Astrocyte (in vitro differentiated cells and primary cell): Measurements from ENCODE around the gene FBXL16. TPM values are rescaled to one million over a fixed set of nuclear protein-coding genes. Genes with fewer than 3 reads are reported as not detected.
A peak's percentile ranks its signal among the peaks of the same experiment; 100 is the strongest.

Experiments used
- DNase-seq: peaks from one replicate; pipeline ENCODE4 v3.0.0-alpha.2; 2010; ENCODE audit warnings: low read depth
- FAIRE-seq: peaks from 2 replicates; lab custom pipeline; 2011; peaks lifted over from hg19 to GRCh38; lab: Jason Lieb, UNC
- H2AFZ ChIP-seq: 2 replicates; pipeline ENCODE4 v1.6.0; 2012; ENCODE audit warnings: low read depth, low read length, inconsistent platforms
- H3K27ac ChIP-seq: 2 replicates; pipeline ENCODE4 v1.5.1; 2011; ENCODE audit warnings: low read depth, low read length, inconsistent platforms
- H3K27me3 ChIP-seq: 2 replicates; pipeline ENCODE4 v1.6.0; 2011; ENCODE audit warnings: low read length, inconsistent platforms; ENCODE audit not compliant: insufficient read depth
- H3K36me3 ChIP-seq: 2 replicates; pipeline ENCODE4 v1.5.1; 2011; ENCODE audit warnings: low read length, inconsistent platforms; ENCODE audit not compliant: insufficient read depth
- H3K4me1 ChIP-seq: 2 replicates; pipeline ENCODE4 v1.5.1; 2011; ENCODE audit warnings: low read length, inconsistent platforms; ENCODE audit not compliant: insufficient read depth
- H3K4me2 ChIP-seq: 2 replicates; pipeline ENCODE4 v1.6.0; 2012; ENCODE audit warnings: low read length, inconsistent platforms
- H3K4me3 ChIP-seq: 2 replicates; pipeline ENCODE4 v1.5.1; 2011; ENCODE audit warnings: low read depth, mild to moderate bottlenecking, low read length, inconsistent platforms; ENCODE audit not compliant: insufficient read depth
- H3K79me2 ChIP-seq: 2 replicates; pipeline ENCODE4 v1.6.0; 2012; ENCODE audit warnings: mild to moderate bottlenecking, low read length, inconsistent platforms; ENCODE audit not compliant: insufficient read depth
- H3K9ac ChIP-seq: 2 replicates; pipeline ENCODE4 v1.6.0; 2012; ENCODE audit warnings: mild to moderate bottlenecking, low read length, inconsistent platforms
- H3K9me3 ChIP-seq: 2 replicates; pipeline ENCODE4 v1.5.1; 2012; ENCODE audit warnings: low read depth, mild to moderate bottlenecking, low read length, inconsistent platforms; ENCODE audit not compliant: insufficient read depth
- H4K20me1 ChIP-seq: 2 replicates; pipeline ENCODE4 v1.6.0; 2012; ENCODE audit warnings: low read length, inconsistent platforms; ENCODE audit not compliant: insufficient read depth
- H3K27ac Mint-ChIP-seq: one replicate; pipeline ENCODE4 v1.8.0; 2021; ENCODE audit warnings: mild to moderate bottlenecking, mixed read lengths; ENCODE audit not compliant: unreplicated experiment
- H3K27me3 Mint-ChIP-seq: one replicate; pipeline ENCODE4 v1.8.0; 2021; ENCODE audit warnings: low read depth, mixed read lengths; ENCODE audit not compliant: unreplicated experiment
- H3K36me3 Mint-ChIP-seq: one replicate; pipeline ENCODE4 v1.8.0; 2021; ENCODE audit warnings: low read depth, mixed read lengths; ENCODE audit not compliant: unreplicated experiment
- H3K4me1 Mint-ChIP-seq: one replicate; pipeline ENCODE4 v1.8.0; 2021; ENCODE audit warnings: low read depth, mixed read lengths; ENCODE audit not compliant: unreplicated experiment
- H3K4me3 Mint-ChIP-seq: one replicate; pipeline ENCODE4 v1.8.0; 2021; ENCODE audit warnings: mild to moderate bottlenecking, moderate library complexity, mixed read lengths; ENCODE audit not compliant: unreplicated experiment
- H3K9me3 Mint-ChIP-seq: one replicate; pipeline ENCODE4 v1.8.0; 2021; ENCODE audit warnings: mild to moderate bottlenecking, mixed read lengths; ENCODE audit not compliant: unreplicated experiment
- EZH2 ChIP-seq: IDR thresholded peaks from 2 replicates; pipeline ENCODE4 v1.6.1; 2012; ENCODE audit warnings: mild to moderate bottlenecking, low read length, inconsistent platforms; ENCODE audit not compliant: insufficient read depth
- total RNA-seq: library from RNA; stranded (reverse); gene quantifications from 2 replicates; pipeline ENCODE4 v1.2.1, GENCODE V29; 2021
- TF ChIP-seq, protein P1 (sequence below): IDR thresholded peaks from 2 replicates; pipeline ENCODE4 v1.5.1; 2011; ENCODE audit warnings: low read depth, mild to moderate bottlenecking, inconsistent platforms, low read length, moderate library complexity; ENCODE audit not compliant: insufficient read depth

The FBXL16 gene
- total RNA-seq, 1 donor from 2014 or later: 5.2 TPM

DNA sequence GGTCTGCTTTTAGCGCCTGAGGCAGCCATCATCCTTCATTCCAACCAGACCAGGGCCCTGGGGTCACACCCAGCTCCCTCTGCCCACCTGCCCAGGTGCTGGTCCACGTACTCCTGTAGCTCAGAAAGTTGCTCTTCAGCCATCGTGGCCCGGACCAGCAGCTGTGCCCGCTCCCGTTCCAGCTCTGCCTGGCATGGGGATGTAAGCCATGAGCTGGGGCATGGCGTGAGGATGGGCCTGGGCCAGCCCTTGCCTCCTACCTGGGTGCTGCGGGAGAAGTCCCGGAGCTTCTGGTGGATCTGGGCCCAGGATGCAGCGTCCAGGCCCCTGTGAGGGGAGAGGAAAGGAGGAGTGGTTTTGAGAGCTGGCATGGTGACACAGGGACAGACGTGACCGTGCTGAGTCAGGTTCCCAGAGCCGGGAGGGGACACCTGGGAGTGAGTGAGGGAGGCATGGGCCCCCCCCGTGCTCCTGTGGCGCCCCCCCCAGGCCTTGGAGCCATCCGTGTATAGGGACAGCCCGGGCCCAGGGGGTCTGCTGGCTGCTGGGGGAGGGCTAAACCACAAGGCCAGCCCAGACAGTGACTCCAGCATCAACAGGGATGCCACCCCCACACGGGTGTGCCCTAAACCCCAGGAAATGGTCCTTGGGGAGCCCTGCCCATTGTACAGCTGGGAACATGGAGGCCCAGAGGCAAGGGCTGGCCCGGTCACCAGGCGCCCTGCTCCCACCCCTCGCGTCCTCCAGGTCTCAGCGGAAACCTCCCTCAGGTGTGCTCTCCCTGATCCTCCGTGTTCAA is 17.4 kb upstream of the FBXL16 start:
- Histone ChIP-seq H3K9me3 (no peaks in the 10 kb centered on the region), H2AFZ (no peak overlapping the region), H4K20me1 (peaks cover 30% of the 10 kb centered on the region), H3K36me3 (no peaks in the 10 kb centered on the region), H3K4me2 (no peak overlapping the region), H3K27me3 (no peaks in the 10 kb centered on the region), H3K9ac (no peak overlapping the region), H3K4me3 (no peak overlapping the region), H3K4me1 (peaks cover 27% of the 10 kb centered on the region), H3K79me2 (no peaks in the 10 kb centered on the region), H3K27ac (no peak overlapping the region)
- FAIRE-seq (no peak), DNase-seq (no peak)
- Mint-ChIP-seq H3K36me3 (no peaks in the 10 kb centered on the region), H3K9me3 (no peaks in the 10 kb centered on the region), H3K27ac (no peak overlapping the region), H3K4me3 (peak overlapping the region; percentile 50), H3K27me3 (no peaks in the 10 kb centered on the region), H3K4me1 (no peaks in the 10 kb centered on the region)
- TF ChIP-seq EZH2: no peak
- TF ChIP-seq, protein P1, sequence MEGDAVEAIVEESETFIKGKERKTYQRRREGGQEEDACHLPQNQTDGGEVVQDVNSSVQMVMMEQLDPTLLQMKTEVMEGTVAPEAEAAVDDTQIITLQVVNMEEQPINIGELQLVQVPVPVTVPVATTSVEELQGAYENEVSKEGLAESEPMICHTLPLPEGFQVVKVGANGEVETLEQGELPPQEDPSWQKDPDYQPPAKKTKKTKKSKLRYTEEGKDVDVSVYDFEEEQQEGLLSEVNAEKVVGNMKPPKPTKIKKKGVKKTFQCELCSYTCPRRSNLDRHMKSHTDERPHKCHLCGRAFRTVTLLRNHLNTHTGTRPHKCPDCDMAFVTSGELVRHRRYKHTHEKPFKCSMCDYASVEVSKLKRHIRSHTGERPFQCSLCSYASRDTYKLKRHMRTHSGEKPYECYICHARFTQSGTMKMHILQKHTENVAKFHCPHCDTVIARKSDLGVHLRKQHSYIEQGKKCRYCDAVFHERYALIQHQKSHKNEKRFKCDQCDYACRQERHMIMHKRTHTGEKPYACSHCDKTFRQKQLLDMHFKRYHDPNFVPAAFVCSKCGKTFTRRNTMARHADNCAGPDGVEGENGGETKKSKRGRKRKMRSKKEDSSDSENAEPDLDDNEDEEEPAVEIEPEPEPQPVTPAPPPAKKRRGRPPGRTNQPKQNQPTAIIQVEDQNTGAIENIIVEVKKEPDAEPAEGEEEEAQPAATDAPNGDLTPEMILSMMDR: no peak

DNA sequence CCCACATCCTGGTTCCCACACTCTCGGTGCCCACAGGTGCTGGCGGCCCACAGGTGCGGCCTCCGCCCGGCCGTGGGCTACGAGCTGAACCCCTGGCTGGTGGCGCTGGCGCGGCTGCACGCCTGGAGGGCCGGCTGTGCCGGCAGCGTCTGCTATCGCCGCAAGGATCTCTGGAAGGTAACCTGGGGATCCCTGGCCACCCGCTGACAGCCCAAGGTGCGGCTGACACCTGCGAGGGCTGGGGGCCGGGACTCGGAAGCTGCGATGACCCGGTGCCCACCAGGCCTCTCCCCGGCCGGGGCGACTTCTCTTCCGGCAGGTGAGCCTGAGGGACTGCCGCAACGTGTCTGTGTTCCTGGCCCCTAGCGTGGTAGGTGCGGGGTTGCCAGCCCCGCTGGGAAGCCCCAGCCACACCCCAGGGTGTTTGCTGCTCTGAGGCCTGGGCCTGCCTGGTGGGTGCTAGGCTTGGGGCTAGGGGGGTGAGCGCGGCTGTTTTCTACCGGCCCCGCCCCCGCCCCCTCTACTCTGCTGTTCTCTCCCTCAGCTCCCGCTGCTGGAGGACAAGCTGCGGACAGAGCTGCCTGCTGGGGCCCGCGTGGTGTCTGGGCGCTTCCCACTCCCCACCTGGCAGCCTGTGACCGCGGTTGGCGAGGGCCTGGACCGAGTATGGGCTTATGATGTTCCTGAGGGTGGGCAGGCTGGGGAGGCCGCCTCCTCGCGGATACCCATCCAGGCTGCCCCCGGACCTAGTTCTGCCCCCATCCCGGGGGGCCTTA is 16.4 kb upstream of the FBXL16 start:
- no peak for DNase-seq
- Histone ChIP-seq H3K4me1 (peaks cover 20% of the 10 kb centered on the region), H4K20me1 (peaks cover 39% of the 10 kb centered on the region), H3K27me3 (no peaks in the 10 kb centered on the region), H3K9me3 (no peaks in the 10 kb centered on the region), H3K4me2 (peak overlapping the region; percentile 99), H3K27ac (no peak overlapping the region), H3K9ac (no peak overlapping the region), H3K4me3 (peak overlapping the region; percentile 73), H3K36me3 (no peaks in the 10 kb centered on the region), H2AFZ (no peak overlapping the region), H3K79me2 (no peaks in the 10 kb centered on the region)
- H3K4me1 Mint-ChIP-seq: no peaks in the 10 kb centered on the region
- peak overlapping the region; percentile 50 for H3K4me3 Mint-ChIP-seq
- H3K9me3 Mint-ChIP-seq: no peaks in the 10 kb centered on the region
- no peaks in the 10 kb centered on the region for H3K27me3 Mint-ChIP-seq
- H3K27ac Mint-ChIP-seq: no peak overlapping the region
- no peak for FAIRE-seq
- no peaks in the 10 kb centered on the region for H3K36me3 Mint-ChIP-seq
- no peak for TF ChIP-seq EZH2
- TF ChIP-seq, protein P1: no peak
